ENCODE results near the gene ZNHIT1.
A peak's percentile ranks its signal among the peaks of the same experiment; 100 is the strongest.
"Not testable (repeated sequence)": the region's sequence is repeated elsewhere in the genome, so short reads cannot be mapped to it uniquely, and the experiment has no call there.

ZNHIT1 gene

DNA sequence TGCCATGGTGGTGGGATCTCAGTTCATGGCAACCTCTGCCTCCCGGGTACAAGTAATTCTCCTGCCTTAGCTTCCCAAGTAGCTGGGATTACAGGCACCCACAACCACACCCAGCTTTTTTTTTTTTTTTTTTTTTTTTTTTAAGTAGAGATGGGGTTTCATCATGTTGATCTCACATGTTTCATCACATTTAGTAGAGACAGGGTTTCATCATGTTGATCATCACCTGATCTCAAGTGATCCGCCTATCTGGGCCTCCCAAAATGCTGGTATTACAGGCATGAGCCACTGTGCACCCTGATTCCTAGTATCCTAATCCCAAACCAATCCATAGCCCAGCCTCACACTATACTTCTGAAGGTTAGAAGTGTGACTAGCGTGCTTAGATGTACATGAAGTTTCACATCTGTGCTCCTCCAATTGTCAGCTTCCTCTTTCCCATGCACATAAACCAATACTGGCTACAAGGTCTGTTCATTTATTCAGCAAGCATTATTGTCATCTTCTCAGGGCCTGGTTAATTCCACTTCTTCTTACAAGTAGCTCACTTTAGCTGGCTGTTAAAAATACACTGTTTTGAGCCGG is 31.0 kb upstream of the ZNHIT1 start:
- DNase-seq (ENCODE audit: low spot score): no peak

DNA sequence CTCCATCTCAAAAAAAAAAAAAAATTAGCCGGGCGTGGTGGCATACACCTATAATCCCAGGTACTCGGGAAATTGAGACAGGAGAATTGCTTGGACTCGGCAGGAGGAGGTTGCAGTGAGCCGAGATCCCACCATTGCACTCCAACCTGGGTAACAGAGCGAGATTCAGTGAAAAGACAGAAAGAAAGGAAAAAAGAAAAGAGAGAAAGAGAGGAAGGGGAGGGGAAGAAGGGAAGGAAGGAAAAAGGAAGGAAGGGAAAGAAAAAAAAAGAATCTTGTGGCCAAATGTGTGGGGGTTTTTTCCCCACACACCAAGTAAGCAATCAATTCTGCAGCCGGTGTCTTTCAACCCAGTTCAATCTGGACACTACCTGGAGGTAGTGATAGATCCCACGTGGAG is 28.9 kb upstream of the ZNHIT1 start:
- no peak for DNase-seq (ENCODE audit: low spot score)

DNA sequence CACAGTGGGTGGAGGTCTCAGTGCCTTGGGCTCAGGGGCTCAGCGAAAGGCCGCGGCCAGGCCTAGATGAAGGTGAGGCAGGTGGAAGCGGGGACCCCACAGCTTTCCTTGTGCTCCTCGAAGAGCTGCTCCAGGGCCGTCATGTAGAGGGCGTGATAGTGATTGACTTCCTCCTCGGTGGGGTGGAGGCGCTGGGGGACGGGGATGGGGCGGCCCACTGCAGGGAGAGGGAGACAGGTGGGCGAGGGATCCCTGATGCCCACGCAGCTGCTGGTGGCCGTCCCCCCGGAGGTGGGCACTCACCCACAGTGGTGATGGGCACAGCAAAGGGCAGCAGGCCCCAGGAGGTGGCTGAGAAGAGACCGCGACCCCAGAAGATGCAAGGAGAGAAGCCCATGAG is 22.1 kb upstream of the ZNHIT1 start:
- no peak for DNase-seq (ENCODE audit: low spot score)

DNA sequence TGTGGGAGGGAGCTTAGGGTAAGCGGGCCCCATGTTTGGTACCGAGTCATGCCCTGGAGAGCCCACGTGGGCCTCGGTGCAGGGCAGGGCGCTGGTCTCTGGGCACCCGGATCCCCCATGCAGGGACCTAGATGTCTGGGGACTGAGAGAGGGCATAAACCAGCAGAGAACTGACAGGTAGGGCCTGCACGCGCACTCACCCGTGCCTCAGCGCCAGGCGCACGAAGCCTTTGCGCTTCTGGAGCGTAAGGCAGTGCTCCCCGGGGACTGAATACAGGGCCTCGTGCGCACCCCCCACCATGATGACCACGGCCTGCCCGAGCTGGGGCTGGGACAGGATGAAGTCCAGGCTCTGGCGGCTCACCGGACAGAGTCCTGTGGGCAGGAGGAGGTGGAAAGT is 20.0 kb upstream of the ZNHIT1 start:
- no peak for DNase-seq (ENCODE audit: low spot score)

DNA sequence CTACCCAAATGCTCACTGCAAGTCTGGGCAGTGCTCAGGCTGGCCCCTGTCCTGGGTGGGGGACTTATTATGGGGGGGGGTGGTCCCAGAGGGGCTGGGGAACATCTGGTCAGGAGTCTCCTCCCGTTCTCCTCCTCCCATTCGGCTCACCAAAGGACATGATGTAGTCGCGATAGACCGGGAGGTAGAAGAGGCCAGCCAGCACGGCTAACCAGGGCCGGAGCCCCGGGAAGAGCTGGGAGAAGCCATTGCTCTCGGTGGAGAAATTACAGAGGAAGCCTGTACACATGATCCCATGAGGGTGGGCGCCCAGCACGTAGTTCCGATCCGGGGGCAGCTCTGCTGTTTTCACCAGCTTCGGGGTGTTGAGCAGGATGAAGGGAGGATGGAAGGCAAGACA is 19.5 kb upstream of the ZNHIT1 start:
- no peak for DNase-seq (ENCODE audit: low spot score)

DNA sequence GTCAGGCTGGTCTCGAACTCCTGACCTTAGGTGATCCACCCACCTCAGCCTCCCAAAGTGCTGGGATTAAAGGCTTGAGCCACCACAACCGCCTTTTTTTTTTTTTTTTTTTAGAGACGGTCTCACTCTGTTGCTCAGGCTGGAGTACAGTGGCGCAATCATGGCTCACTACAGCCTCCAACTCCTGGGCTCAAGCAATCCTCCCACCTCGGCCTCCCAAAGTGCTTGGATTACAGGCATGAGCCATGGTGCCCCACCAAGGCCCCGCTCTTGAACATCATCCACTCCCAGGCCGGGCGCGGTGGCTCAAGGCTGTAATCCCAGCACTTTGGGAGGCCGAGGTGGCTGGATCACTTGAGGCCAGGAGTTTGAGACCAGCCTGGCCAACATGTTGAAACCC is 18.4 kb upstream of the ZNHIT1 start:
- not testable (repeated sequence) for DNase-seq (ENCODE audit: low spot score)

DNA sequence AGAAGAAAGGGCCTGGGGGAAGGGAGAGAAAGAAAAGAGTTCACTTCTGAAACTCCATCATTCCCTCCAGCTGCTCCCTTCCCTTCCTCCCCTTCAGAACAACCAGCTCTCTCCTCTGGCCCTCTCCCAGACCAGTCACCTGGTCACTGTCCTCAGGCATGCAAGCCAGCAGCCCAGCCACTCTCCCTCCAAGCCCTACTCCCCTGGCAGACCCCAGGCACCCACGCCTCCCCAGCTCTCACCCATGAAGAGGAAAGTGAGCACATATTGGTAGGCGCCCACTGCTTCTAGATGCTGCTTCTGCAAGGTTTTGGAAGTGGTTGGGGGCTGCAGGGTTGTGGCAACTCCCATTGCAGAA is 17.5 kb upstream of the ZNHIT1 start:
- no peak for DNase-seq (ENCODE audit: low spot score)

DNA sequence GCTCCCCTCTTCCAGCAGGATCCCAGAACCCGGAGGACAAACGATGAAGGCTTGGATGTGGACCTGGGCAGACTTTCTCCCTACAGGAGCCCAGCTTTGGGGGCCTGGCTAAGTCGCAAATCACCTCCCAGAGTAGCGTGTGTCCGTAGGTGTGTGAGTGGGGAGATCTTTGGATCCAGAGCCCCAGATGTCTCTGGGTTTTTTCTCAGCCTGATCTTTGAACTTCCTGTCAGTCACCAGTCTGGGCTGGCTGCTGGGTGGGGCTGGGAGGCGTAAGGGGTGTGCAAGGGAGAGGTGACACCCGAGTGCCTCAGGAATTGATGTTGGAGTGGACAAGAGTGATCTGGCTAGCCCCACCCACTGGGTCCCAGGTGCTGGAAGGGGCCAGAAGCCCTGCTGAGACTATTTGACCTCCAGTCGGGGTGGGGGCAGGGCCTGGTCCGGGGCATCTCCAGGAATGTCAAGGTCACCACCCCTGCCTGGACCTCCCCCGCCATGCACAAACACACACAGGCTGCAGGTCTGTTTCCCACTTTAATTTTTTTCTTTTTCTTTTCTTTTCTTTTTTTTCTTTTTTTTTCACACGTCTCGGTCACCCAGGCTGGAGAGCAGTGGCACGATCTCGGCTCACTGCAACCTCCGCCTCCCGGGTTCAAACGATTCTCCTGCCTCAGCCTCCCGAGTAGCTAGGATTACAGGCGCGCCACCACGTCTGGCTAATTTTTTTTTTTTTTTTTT is 16.9 kb upstream of the ZNHIT1 start, which contains the start of gene MOGAT3:
Gene MOGAT3 (minus strand): TSS at position 175 of the 738 bp plus-strand sequence. CDS start 182 bp downstream, outside the sequence.
- no peak for DNase-seq (ENCODE audit: low spot score)

DNA sequence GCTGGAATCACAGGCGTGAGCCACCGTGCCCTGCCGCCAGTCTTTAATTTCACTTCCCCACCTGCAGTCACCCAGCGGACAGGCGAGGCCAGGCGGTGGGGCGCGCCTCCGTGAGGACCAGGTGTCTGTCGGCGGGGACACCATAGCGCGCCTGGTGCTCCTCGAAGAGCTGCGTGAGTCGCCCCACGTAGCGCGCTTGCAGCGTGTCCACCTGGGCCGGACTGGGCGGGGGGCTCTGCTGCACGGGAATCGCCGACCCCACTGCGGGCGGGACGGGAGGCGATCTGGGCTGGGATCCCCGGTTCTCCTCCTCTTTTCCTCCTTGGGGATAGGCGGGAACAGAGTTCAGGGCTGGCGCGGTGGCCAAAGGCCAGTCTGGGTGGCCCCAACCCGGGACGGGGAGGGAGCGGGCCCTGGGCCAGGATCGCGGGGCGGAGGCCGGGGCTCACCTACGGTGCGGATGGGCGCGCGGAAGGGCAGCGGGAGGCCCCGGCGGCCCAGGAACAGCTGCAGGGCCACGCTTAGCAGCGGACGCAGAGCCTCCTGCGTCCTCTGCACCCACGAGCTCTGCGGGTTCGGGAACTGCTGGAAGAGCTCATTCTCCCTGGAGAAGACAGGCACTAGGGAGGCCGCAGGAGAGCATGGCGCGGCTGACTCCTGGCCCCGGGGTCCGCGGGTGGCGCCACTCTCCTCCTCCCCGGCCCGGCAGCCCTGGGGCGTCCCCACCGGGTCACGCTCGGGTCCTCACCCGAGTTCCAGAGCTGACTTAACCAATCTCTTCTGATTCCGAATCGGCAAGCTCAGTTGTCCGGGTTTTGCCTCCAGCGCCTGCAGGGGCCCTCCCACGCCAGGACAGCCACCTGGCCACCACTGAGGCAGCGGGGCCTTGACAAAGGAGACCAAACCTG is 16.0 kb upstream of the ZNHIT1 start:
- DNase-seq (ENCODE audit: low spot score): no peak

DNA sequence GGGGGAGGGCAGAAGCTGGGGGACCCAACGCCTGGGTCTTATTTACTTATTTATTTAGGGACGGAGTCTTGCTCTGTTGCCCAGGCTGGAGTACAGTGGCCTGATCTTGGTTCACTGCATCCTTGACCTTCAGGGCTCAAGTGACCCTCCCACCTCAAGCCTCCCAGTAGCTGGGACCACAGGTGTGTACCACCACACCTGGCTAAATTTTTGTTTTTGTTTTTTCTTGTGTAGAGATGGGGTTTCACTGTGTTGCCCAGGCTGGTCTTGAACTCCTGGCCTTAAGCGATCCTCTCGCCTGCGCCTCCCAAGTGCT is 15.4 kb upstream of the ZNHIT1 start:
- DNase-seq (ENCODE audit: low spot score): no peak

DNA sequence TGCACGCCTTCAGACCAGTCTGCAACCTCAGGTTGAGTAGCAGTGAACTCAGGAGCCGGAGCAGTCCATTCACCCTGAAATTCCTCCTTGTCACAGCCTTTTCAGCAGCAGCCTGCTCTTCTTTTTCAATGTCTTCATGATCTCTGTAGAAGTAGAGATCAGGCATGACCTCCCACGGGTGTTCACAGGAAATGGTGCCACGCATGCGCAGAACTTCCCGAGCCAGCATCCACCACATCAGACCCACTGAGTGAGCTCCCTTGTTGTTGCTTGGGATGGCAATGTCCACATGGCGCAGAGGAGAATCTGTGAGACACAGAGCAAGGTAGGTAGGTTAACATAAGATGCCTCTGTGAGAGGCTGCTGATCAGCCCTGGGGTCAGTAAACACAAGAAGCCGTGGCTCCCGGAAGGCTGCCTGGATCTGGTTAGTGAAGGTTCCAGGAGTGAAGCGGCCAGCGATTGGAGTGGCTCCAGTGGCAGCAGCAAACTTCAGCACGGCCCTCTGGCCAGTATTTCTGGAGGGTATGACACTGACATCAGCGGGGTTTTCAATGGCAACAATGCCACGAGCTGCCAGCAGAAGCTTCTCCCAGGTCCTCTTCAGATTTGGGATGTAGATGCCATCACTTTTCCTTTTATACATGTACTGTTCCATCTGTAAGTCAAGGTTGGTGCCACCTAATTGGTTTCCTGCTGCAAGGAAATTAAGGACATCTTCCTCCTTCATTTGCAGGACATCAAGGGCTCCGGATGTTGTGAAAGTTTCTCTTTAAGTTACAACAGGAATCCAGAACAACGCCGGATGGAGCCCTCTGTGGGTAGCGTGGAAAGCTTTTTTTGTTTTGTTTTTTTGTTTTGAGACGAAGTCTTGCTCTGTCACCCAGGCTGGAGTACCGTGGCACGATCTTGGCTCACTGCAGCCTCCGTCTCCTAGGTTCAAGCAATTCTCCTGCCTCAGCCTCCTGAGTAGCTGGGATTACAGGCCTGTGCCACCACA is 13.9 kb upstream of the ZNHIT1 start:
- DNase-seq (ENCODE audit: low spot score): not testable (repeated sequence)

DNA sequence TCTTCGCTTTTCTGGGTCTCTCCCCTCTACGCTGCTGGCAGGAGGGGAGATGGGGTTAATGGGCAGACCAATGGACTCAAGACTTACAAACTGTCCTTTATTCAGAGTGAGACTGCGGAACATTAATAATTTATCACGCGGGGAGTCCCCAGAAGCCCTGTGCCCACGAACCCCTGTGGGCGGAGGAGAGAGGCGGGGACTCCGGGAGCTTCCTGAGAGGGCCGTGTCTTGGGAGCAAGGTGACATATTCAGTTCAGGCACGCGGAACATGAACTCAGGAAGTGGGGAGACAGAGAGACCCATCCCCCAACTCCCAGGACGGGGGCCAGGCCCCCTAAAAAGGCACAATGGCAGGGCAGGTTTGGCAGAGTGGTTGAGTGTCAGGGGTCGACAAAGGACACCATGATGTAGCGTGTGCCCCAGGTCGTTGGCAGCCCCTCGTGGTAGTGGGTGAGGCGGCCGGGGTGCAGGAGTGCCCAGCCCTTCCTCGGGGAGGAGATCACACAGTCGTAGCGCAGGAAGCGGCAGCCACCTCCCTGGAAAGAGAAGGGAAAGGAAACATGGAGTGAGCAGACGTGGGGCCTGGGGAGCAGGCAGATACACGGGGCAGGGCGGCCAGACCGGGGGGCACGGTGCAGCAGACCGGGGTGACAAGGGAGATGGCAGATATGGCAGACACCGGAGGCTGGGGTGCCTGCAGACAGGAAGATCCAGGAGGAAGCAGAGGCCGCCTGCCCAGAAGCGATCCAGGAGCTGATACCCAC is 11.9 kb upstream of the ZNHIT1 start:
- DNase-seq (ENCODE audit: low spot score): no peak

DNA sequence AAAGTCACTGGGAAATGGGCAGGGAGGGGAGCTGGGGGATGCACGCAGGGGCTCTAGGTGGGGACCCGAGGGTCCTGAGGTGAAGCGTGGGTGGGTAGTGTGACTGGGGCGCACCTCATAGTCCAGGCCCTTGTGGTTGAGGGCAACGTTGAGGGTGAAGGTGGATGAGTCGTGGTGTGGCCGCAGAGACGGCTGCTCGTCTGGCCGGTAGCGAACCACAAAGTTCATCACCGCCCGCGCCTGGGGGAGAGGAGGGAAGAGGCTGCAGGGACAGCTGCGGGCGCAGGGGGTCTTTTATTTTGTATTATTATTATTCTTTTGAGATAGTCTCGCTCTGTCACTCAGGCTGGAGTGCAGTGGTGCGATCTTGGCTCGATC is 11.3 kb upstream of the ZNHIT1 start:
- DNase-seq (ENCODE audit: low spot score): no peak

DNA sequence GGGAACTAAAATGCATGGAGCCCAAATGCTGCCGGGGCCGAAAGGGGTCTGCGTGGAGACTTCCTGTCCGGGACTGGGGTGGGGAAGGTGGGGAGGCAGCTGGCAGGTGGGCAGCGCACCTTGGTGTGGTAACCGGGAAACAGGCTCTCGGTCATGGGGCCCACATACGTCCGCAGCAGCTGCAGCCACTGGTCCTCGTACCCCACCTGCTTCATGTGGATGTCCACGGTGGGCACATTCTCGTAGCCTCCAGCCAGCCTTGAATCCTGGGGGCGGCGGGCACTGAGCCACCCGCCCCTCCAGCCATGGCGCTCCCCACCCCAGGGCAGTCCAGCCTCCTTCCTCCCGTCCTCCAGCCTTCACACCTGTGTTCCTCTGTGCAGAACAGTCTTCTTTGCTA is 10.5 kb upstream of the ZNHIT1 start:
- no peak for DNase-seq (ENCODE audit: low spot score)

DNA sequence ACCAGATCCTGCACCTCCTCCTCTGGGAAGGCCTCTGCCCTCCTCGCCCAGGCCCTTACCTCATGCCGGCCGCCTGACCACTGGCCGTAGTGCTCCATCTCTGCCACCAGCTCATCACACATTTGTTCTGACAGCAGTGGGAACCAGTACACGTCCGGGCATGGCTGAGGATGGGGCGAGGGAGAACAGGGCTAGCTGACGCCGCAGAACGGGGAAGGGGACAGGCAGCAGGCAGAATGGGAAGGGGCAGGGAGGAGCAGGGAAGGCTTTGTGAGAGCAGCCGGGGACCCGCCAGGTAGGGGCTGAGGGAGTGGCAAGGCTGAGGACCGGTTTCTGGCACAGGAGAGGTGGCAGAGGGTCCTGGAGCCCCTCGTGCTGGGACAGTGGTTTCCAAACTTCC is 9.2 kb upstream of the ZNHIT1 start:
- DNase-seq (ENCODE audit: low spot score): no peak

DNA sequence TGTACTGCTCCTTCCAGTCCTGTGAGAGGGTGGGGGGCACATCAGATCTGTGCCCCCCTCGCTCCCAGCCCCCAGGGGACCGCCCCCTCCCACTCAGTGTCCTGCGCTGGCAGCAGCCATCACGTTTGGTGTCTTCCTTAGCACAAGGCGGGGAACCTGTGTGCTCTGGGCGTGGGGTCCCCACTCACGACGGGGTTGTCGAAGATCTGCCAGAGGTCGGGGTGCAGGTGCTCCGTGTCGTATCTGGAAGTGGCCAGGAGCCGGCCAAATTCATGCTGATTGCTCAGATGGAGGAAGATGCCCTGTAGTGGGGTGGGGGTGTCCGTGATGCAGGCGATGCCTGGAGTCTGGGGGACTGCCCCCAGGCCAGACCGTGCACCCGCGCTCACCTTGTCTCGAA is 7.8 kb upstream of the ZNHIT1 start:
- no peak for DNase-seq (ENCODE audit: low spot score)

DNA sequence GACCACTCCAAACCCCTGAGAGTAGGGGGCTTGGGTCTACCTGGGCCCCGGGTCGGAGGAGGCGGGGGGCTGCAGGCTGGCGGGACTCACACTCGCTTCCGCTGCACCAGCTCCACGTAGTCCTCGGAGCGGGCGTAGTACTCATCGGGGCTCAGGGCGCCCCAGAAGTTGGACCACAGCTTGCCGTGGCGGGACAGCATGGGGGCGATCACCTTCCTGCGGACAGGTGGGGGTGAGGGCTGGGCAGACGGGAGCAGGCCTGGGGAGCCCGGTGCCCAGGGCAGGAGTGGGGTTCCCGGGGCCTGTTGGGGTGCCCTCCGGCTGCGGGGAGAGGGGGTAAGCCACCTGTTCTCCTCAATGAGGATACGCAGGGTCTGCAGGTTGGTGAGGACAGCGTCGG is 6.5 kb upstream of the ZNHIT1 start:
- no peak for DNase-seq (ENCODE audit: low spot score)

DNA sequence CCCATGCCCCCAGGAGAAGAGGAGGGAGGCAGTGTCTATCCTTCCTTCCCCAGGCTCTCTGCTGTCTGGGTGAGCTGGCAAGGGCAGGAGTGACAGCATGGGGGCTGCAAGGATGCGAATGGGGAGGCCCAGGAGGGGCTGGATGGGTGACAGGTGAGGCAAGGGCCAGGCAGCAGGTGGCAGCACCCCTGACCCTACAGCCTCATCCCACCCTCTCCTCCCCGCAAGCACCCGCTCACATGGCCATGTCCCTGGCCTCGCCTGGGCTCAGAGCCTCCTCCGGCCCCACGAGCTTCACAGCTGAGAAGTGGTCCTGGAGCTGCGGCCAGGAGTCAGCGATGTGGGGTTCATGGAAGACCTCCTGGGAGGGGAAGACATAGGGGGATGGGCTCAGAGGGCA is 6.0 kb upstream of the ZNHIT1 start:
- DNase-seq (ENCODE audit: low spot score): no peak

DNA sequence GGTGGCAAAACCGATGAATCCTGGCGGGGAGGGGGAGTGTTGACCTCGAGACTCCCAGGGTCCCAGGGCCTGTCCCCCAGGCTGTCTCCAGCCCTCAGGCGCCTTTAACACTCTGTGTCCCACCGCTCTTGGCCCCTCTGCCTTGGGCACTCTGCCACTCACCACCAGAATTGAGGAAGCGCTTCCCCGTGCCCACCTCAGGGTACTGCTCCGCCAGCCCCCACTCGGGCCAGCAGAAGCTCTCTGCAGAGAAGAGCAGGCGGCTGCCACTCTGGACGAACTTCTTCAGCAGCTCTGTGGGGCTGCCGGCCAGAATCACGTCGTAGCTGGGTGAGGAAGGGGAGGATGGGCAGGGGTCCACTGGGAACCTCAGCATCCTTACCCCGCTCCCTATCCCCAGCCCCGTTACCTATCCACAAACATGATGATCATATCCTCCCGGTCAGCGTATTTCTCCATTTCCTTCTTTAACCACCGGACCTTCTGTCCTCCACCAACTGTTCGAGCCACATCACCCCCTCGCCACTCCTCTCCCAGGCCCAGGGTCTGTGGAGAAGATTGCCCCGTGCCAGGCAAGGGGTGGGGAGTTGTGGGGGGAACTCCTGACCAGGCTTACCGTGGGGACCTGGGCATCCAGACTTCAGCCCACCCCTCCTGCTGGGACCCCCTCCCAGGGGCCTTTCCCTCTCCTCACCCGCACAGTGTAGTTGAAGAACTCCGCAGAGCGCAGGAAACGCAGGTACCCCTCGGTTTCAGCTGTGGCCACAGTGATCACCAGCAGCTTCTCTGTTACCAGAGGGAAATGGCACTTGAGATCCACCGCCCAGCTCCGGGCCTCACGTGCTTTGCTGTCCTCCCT is 1.7 kb upstream of the ZNHIT1 start:
- DNase-seq (ENCODE audit: low spot score): peak; percentile 62

DNA sequence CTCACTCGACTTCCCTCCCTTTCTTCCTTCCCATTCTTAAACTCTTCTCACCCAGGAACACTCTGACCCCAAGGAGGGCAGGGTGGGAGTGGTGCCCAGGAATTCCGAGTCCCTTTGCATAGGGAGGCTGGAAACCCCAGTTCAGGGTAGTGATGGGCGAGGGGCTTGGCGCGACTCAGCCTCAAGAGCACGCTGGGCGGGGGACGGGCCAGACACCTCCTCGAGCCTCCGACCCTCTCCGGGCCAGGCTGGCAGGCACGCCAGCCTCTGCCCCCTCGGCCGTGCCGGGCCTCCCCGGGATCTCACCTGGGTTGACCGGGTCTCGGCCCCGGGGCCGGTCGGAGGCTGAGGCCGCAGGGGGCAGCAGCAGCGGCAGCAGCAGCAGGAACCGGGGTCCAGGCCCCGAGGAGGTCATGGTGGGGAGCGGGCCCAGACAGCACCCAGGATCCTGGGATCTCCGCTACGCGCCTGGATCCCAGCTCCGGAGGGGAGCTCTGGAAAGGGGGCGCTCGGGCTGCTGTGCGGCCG is 1.0 kb upstream of the ZNHIT1 start:
- DNase-seq (ENCODE audit: low spot score): no peak
